ENCODE measurements around the gene ANAPC4.
"Not testable (repeated sequence)": the region's sequence is repeated elsewhere in the genome, so short reads cannot be mapped to it uniquely, and the experiment has no call there.

The ANAPC4 gene, protein sequence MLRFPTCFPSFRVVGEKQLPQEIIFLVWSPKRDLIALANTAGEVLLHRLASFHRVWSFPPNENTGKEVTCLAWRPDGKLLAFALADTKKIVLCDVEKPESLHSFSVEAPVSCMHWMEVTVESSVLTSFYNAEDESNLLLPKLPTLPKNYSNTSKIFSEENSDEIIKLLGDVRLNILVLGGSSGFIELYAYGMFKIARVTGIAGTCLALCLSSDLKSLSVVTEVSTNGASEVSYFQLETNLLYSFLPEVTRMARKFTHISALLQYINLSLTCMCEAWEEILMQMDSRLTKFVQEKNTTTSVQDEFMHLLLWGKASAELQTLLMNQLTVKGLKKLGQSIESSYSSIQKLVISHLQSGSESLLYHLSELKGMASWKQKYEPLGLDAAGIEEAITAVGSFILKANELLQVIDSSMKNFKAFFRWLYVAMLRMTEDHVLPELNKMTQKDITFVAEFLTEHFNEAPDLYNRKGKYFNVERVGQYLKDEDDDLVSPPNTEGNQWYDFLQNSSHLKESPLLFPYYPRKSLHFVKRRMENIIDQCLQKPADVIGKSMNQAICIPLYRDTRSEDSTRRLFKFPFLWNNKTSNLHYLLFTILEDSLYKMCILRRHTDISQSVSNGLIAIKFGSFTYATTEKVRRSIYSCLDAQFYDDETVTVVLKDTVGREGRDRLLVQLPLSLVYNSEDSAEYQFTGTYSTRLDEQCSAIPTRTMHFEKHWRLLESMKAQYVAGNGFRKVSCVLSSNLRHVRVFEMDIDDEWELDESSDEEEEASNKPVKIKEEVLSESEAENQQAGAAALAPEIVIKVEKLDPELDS

DNA sequence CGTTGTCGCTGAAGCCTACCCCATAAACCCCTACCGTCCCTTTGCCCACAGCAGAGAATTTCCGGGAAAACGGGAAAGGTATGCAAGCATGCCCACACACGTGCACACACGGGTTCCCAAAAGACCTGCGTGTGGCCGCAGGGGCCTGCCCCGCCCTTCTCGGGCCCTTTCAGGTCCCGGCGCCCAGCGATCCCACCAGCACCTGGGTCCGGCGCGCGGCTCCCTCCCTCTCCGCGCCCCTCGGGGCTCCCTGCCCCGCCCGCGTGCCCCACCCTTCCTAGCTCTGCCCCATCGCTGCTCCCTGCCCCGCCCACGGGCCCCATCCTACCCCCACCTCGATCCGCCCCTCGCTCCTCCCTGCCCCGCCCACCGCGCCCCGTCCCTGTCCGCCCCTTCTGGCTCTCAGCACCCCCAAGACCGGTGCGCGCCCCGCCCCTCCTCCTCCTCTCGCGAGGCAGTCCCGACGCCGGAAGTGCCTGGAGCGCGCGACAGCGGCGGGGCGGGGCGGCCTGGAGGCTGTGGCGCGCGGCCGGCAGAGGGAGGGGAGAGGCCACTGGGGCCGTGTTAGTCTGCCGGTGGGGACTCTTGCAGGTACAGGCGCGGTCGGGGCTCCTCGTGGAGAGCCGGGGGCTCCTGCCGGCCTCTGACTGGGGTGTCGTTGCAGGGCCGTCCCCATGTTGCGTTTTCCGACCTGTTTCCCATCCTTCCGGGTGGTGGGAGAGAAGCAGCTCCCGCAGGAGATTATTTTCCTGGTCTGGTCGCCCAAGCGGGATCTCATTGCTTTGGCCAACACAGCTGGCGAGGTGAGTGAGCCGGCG is at the start of gene ANAPC4:
Gene ANAPC4 (plus strand): TSS at position 510 of the 818 bp plus-strand sequence. CDS start 165 bp downstream, at position 675.
- peak; percentile 44; the same call in 1 of the 2 replicates for TF ChIP-seq L3MBTL2 (conservative IDR thresholded peaks at IDR 0.05)
- TF ChIP-seq FOXK2 (IDR thresholded peaks at IDR 0.05) = no peak
- TF ChIP-seq ELF4 (IDR thresholded peaks at IDR 0.05) = peak; percentile 32; the same call in 1 of the 2 replicates
- CTCF ChIA-PET = interaction anchor here (0.7 kb wide), 1 partner anchor 465 kb away, joined by 4 read pairs; no protein-coding TSS in a partner anchor
- POLR2A ChIA-PET = interaction anchor here (0.6 to 2.2 kb wide), 6 partner anchors 8 to 217 kb away, joined by 3 to 5 read pairs (median 4); partner anchors contain the start of genes SEPSECS and ZCCHC4
- DNase-seq (ENCODE audit: extremely low spot score) = peak; percentile 80

- CTCF ChIA-PET; POLR2A ChIA-PET; DNase-seq (ENCODE audit: extremely low spot score): not testable (repeated sequence)
Observed at GRCh38 chr4:25328463-25328862, 48.6 kb upstream of the ANAPC4 start.

DNA sequence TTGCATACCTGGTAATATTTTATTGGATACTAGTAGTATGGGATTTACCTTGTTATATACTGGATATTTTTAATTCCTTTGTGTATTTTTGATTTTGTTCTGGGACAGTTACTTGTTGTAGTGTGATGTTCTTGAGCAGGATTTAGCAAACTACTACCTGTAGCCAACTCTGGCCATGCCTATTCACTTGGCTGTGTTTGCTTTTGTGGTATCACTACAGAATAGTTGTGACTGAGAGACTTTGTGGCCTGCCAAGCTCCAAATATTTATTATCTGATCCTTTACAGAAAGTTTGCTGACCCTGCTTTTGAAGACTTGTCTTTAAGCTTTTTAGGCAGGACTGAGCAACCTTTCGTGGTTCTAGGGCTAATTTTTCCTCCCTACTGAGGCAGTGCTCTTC is 46.7 kb upstream of the ANAPC4 start:
- TF ChIP-seq SUZ12 (IDR thresholded peaks at IDR 0.05) = no peak
- no peak for TF ChIP-seq FOXA1 (IDR thresholded peaks at IDR 0.05)
- TF ChIP-seq NFRKB (IDR thresholded peaks at IDR 0.05) = no peak
- no peak for TF ChIP-seq BHLHE40 (IDR thresholded peaks at IDR 0.05; ENCODE audit: borderline replicate concordance)
- TF ChIP-seq PKNOX1 (IDR thresholded peaks at IDR 0.05) = no peak
- TF ChIP-seq LEF1 (IDR thresholded peaks at IDR 0.05; ENCODE audit: borderline replicate concordance) = no peak
- TF ChIP-seq HDGF (IDR thresholded peaks at IDR 0.05; ENCODE audit: borderline replicate concordance) = no peak
- TF ChIP-seq ELF4 (IDR thresholded peaks at IDR 0.05) = no peak
- no peak for TF ChIP-seq SP1 (IDR thresholded peaks at IDR 0.05)
- no peak for TF ChIP-seq CTBP1 (IDR thresholded peaks at IDR 0.05; ENCODE audit: borderline replicate concordance)
- no peak for TF ChIP-seq FOXK2 (IDR thresholded peaks at IDR 0.05)
- ChIA-PET POLR2A (no interaction called here), CTCF (no interaction called here)
- no peak for DNase-seq (ENCODE audit: extremely low spot score)

DNA sequence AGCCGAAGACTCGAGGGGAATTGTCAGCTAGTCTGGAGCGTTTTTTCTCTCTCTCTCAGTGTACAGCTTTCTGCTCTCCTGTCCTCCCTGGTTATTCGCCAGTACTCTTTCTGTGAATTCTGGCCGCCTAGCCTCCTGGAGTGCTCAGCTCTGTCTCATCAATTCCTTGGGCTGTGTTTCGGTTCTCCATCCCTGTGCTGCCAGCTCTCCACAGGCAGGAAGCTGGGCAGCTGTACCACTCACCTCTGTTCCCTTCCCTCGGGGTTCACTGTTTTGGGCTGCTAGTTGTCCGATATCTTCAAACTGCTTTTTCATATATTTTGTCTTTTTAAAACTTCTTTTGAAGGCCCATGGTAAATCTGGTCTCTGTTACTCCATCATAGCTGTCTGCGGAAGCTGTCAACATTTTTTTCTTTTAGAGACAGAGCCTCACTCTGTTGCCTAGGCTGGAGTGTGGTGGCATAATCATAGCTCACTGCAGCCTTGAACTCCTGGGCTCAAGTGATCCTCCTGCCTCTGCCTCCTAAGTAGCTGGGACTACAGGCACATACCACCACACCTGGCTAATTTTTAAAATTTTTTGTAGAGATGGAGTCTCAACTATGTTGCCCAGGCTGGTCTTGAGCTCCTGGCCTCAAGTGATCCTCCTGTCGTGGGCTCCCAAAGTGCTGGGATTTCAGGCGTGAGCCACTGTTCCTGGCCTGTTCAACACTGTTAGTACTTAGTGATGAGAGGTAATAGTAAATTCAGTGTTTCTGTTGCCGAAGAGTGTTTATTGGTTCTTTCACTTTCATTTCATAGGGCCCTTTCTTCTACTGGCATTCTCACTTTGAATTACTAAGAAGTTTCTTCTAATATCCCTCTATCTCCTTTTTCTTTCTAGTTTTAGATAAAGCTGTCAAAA is 45.9 kb upstream of the ANAPC4 start:
- DNase-seq (ENCODE audit: extremely low spot score) = no peak
- ChIA-PET POLR2A (interaction anchor here (0.7 kb wide), 1 partner anchor 19 kb away, joined by 3 read pairs; no protein-coding TSS in a partner anchor), CTCF (no interaction called here)
- no peak for TF ChIP-seq ARNT (IDR thresholded peaks at IDR 0.05)
- TF ChIP-seq ZNF384 (IDR thresholded peaks at IDR 0.05) = no peak

GRCh38 chr4:25343671-25344070 is 33.4 kb upstream of the ANAPC4 start:
- POLR2A ChIA-PET = no interaction called here
- CTCF ChIA-PET = no interaction called here
- TF ChIP-seq NFRKB (IDR thresholded peaks at IDR 0.05) = no peak
- no peak for DNase-seq (ENCODE audit: extremely low spot score)

DNA sequence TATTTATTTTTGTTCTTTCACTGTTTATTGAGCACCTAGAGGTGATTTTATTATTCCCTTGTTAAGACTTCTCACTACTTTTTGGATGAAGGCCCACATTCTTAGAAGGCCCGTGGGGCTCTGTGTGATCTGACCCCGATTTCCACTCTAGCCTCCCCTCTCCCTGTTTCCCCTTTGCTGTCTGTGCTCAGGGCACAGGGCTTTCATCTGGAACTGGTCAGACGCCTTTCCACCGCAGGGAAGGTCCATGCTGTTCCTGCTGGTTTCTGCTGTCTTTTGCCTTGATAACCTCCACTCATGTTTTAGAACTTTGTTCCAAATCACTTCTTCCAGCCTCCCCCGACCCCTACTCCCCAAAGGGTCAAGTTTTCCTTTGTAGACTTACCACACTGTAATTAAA is 31.3 kb upstream of the ANAPC4 start:
- ChIA-PET CTCF (interaction anchor here (1.5 kb wide), 1 partner anchor 22 kb away, joined by 6 read pairs; no protein-coding TSS in a partner anchor), POLR2A (no interaction called here)
- TF ChIP-seq FOXK2 (IDR thresholded peaks at IDR 0.05) (no peak), NFRKB (IDR thresholded peaks at IDR 0.05) (no peak), ZNF384 (IDR thresholded peaks at IDR 0.05) (no peak), CTBP1 (IDR thresholded peaks at IDR 0.05; ENCODE audit: borderline replicate concordance) (no peak), PKNOX1 (IDR thresholded peaks at IDR 0.05) (no peak), ARNT (IDR thresholded peaks at IDR 0.05) (no peak), BHLHE40 (IDR thresholded peaks at IDR 0.05; ENCODE audit: borderline replicate concordance) (no peak), FOXM1 (IDR thresholded peaks at IDR 0.05; ENCODE audit: borderline replicate concordance) (no peak), SUZ12 (IDR thresholded peaks at IDR 0.05) (no peak), TARDBP (IDR thresholded peaks at IDR 0.05) (no peak), FOXA1 (IDR thresholded peaks at IDR 0.05) (no peak), LEF1 (IDR thresholded peaks at IDR 0.05; ENCODE audit: borderline replicate concordance) (no peak)
- DNase-seq (ENCODE audit: extremely low spot score) = no peak

Data from HEK293T (cell line).